ENCODE measurements around the gene ARSK. TPM values are rescaled to one million over a fixed set of nuclear protein-coding genes. Genes with fewer than 3 reads are reported as not detected.

Gene ARSK
- total and polyA plus RNA-seq, 2 of the 13 experiments (the other 11 are each of a cell fraction or from before 2014, with no cell fraction given), result 7.9 TPM

DNA sequence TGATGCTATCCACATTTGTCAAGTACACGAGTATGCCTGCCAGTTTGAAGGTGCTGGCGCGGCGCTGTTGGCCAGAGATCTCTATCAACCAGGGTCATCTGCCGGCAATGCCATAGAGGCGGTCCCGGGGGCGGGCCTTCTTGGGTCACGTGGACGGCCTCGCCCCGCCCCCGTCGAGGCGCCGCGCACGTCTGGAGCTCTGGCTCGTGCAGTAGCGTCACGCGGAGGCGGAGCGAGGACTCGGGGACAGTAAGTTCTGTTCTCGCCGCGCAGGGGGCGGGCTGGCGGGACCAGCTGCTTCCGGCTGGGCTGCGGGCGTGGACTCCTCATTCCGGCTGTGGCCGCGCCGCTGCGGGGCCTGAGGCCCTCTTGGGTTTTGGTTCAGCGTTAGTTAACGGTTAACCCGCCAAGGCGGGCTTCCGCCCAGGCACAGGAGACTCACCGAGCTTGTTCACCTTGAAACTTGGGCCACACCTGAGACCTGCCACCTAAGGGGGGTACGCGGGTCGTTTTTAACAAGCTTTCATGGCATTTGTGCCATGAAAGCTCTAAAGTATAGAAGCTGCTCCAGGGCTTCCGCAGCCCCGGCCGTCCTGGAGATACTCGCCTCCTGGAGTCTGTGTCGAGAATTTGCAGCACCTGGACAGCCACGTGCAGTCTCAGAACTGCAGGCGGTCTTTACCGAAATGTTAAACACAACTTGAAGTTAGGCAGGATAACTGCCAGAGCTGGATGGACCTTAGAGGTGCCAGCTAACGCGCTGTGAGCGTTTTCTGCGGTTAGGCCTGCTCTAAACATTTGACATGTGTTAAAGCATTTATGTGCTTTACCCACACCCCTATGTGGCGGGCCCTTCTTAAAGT, 91.9 kb downstream of the ARSK start, which contains the start of gene RFESD (continued):
- TF ChIP-seq, protein P1, sequence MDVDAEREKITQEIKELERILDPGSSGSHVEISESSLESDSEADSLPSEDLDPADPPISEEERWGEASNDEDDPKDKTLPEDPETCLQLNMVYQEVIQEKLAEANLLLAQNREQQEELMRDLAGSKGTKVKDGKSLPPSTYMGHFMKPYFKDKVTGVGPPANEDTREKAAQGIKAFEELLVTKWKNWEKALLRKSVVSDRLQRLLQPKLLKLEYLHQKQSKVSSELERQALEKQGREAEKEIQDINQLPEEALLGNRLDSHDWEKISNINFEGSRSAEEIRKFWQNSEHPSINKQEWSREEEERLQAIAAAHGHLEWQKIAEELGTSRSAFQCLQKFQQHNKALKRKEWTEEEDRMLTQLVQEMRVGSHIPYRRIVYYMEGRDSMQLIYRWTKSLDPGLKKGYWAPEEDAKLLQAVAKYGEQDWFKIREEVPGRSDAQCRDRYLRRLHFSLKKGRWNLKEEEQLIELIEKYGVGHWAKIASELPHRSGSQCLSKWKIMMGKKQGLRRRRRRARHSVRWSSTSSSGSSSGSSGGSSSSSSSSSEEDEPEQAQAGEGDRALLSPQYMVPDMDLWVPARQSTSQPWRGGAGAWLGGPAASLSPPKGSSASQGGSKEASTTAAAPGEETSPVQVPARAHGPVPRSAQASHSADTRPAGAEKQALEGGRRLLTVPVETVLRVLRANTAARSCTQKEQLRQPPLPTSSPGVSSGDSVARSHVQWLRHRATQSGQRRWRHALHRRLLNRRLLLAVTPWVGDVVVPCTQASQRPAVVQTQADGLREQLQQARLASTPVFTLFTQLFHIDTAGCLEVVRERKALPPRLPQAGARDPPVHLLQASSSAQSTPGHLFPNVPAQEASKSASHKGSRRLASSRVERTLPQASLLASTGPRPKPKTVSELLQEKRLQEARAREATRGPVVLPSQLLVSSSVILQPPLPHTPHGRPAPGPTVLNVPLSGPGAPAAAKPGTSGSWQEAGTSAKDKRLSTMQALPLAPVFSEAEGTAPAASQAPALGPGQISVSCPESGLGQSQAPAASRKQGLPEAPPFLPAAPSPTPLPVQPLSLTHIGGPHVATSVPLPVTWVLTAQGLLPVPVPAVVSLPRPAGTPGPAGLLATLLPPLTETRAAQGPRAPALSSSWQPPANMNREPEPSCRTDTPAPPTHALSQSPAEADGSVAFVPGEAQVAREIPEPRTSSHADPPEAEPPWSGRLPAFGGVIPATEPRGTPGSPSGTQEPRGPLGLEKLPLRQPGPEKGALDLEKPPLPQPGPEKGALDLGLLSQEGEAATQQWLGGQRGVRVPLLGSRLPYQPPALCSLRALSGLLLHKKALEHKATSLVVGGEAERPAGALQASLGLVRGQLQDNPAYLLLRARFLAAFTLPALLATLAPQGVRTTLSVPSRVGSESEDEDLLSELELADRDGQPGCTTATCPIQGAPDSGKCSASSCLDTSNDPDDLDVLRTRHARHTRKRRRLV (CRISPR knock-in tag; IDR thresholded peaks at IDR 0.05), result no peak
- peak; percentile 45 for TF ChIP-seq GATAD2A (CRISPR knock-in tag; IDR thresholded peaks at IDR 0.05)
- TF ChIP-seq, protein P2, sequence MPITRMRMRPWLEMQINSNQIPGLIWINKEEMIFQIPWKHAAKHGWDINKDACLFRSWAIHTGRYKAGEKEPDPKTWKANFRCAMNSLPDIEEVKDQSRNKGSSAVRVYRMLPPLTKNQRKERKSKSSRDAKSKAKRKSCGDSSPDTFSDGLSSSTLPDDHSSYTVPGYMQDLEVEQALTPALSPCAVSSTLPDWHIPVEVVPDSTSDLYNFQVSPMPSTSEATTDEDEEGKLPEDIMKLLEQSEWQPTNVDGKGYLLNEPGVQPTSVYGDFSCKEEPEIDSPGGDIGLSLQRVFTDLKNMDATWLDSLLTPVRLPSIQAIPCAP (CRISPR knock-in tag; IDR thresholded peaks at IDR 0.05; ENCODE audit: low read depth), result no peak
- TF ChIP-seq BORCS8-MEF2B (CRISPR knock-in tag; IDR thresholded peaks at IDR 0.05), result peak; percentile 86
- TF ChIP-seq ONECUT2 (CRISPR knock-in tag; IDR thresholded peaks at IDR 0.05), result 0 out of 2 replicates have a peak, but pooled peaks have one; percentile 16
- no peak for TF ChIP-seq KDM1A (CRISPR knock-in tag; IDR thresholded peaks at IDR 0.05)
- TF ChIP-seq ZFP36L1 (CRISPR knock-in tag; IDR thresholded peaks at IDR 0.05), result peak; percentile 56; the same call in 1 of the 2 replicates
- TF ChIP-seq, protein P3, sequence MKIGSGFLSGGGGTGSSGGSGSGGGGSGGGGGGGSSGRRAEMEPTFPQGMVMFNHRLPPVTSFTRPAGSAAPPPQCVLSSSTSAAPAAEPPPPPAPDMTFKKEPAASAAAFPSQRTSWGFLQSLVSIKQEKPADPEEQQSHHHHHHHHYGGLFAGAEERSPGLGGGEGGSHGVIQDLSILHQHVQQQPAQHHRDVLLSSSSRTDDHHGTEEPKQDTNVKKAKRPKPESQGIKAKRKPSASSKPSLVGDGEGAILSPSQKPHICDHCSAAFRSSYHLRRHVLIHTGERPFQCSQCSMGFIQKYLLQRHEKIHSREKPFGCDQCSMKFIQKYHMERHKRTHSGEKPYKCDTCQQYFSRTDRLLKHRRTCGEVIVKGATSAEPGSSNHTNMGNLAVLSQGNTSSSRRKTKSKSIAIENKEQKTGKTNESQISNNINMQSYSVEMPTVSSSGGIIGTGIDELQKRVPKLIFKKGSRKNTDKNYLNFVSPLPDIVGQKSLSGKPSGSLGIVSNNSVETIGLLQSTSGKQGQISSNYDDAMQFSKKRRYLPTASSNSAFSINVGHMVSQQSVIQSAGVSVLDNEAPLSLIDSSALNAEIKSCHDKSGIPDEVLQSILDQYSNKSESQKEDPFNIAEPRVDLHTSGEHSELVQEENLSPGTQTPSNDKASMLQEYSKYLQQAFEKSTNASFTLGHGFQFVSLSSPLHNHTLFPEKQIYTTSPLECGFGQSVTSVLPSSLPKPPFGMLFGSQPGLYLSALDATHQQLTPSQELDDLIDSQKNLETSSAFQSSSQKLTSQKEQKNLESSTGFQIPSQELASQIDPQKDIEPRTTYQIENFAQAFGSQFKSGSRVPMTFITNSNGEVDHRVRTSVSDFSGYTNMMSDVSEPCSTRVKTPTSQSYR (CRISPR knock-in tag; IDR thresholded peaks at IDR 0.05; ENCODE audit: borderline replicate concordance), result peak; percentile 37; the same call in 1 of the 2 replicates
- TF ChIP-seq FIP1L1 (IDR thresholded peaks at IDR 0.05; ENCODE audit: borderline replicate concordance, insufficient read depth, low read depth, low read length), result no peak
- peak; percentile 89 for TF ChIP-seq ZNF501 (CRISPR knock-in tag; IDR thresholded peaks at IDR 0.05)
- TF ChIP-seq, protein P4, sequence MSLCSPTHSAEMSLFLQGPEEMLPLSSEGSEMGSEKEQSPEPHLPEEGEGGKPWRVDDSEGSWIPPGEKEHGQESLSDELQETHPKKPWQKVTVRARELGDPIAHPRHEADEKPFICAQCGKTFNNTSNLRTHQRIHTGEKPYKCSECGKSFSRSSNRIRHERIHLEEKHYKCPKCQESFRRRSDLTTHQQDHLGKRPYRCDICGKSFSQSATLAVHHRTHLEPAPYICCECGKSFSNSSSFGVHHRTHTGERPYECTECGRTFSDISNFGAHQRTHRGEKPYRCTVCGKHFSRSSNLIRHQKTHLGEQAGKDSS (CRISPR knock-in tag; IDR thresholded peaks at IDR 0.05; ENCODE audit: borderline replicate concordance, low read depth), result no peak
- TF ChIP-seq GTF3A (CRISPR knock-in tag; conservative IDR thresholded peaks at IDR 0.05), result no peak
- peak; percentile 89 for TF ChIP-seq ZNF614 (CRISPR knock-in tag; IDR thresholded peaks at IDR 0.05; ENCODE audit: borderline replicate concordance)

All from HepG2 (cell line).